K562 (cell line): Measurements from ENCODE around the gene LY6G6D. TPM values are rescaled to one million over a fixed set of nuclear protein-coding genes. Genes with fewer than 3 reads are reported as not detected.

Experiments used
- GMEB1 ChIP-seq: fragments of 250-450 bp; sonication (Bioruptor Pico); IDR thresholded peaks from 2 replicates; pipeline ENCODE4 v1.4.0; 2020; ENCODE audit warnings: mild to moderate bottlenecking
- KAT8 ChIP-seq: fragments of 450-650 bp; IDR thresholded peaks from 2 replicates; pipeline ENCODE4 v1.6.1; 2016; ENCODE audit warnings: low read depth, mild to moderate bottlenecking
- MCM3 ChIP-seq: fragments of 450-650 bp; IDR thresholded peaks from 2 replicates; pipeline ENCODE4 v1.6.1; 2016
- PTTG1 ChIP-seq: fragments of 450-650 bp; IDR thresholded peaks from 2 replicates; pipeline ENCODE4 v1.6.1; 2016; ENCODE audit warnings: low read depth, mild to moderate bottlenecking, missing genetic modification characterization, missing compliant biosample characterization
- SRSF9 ChIP-seq: fragments of 200-400 bp; formaldehyde crosslinking; IDR thresholded peaks from 2 replicates; pipeline ENCODE4 v1.6.1; 2017; ENCODE audit warnings: low read depth, low read length, borderline replicate concordance
- TGIF2 ChIP-seq: sonication (generic); formaldehyde crosslinking; IDR thresholded peaks from 2 replicates; pipeline ENCODE4 v1.8.1; 2022; ENCODE audit warnings: mild to moderate bottlenecking, missing genetic modification reagents, moderate library complexity
- ZKSCAN1 ChIP-seq: fragments of 150-350 bp; IDR thresholded peaks from 2 replicates; pipeline ENCODE4 v1.6.1; 2016; ENCODE audit warnings: low read depth, low read length
- ZNF184 ChIP-seq: sonication (generic); formaldehyde crosslinking; IDR thresholded peaks from 2 replicates; pipeline ENCODE4 v1.5.0; 2020; ENCODE audit warnings: missing genetic modification reagents
- ZNF766 ChIP-seq: fragments of 200-800 bp; sonication (Bioruptor generic); conservative IDR thresholded peaks from 2 replicates; pipeline ENCODE4 v1.6.1; 2016; ENCODE audit warnings: missing genetic modification characterization, missing compliant biosample characterization
- polyA plus RNA-seq, 8 experiments: library from polyadenylated mRNA; depleted of rRNA in 4 of 8; stranded (reverse) in 5 of 8; unstranded in 3 of 8; fragments of >200 nt; fragmentation: Nextera tagmentation in 2 of 8; fragmentation: Illumina TruSeq in 1 of 8; extraction: Ambion mirVana in 2 of 8; extraction: Trizol in 1 of 8; gene quantifications; 2 replicates each; pipeline versions ENCODE4 v1.2.1 to v1.2.3, GENCODE V29; 2011 to 2014; ENCODE audit warnings: inconsistent platforms in 1 of 8, missing spikeins in 1 of 8
- total RNA-seq, 7 experiments: library from RNA; depleted of rRNA in 6 of 7; stranded (reverse); fragments of >200 nt in 6 of 7; fragmentation: Illumina TruSeq in 2 of 7; extraction: Trizol in 2 of 7; gene quantifications; 2 replicates each; pipeline versions ENCODE4 v1.2.1 to v1.2.3, GENCODE V29; 2011 to 2021; ENCODE audit warnings: low replicate concordance in 1 of 7
- TF ChIP-seq, protein P1 (sequence below), 2 experiments: IDR thresholded peaks; 2 replicates each; pipeline ENCODE4 v1.6.1; 2011; ENCODE audit warnings: borderline replicate concordance in 1 of 2, control low read depth in 1 of 2, low read depth in 1 of 2, low read length in 1 of 2, mild to moderate bottlenecking in 1 of 2, mixed read lengths in 1 of 2, moderate library complexity in 1 of 2; ENCODE audit not compliant: insufficient read depth in 1 of 2, insufficient read length in 1 of 2, poor library complexity in 1 of 2, severe bottlenecking in 1 of 2; ENCODE audit errors: extremely low read depth in 1 of 2
- TF ChIP-seq, protein P2 (sequence below): fragments of 250-450 bp; sonication (Bioruptor Pico); IDR thresholded peaks from 2 replicates; pipeline ENCODE4 v1.9.0; 2021; ENCODE audit warnings: mild to moderate bottlenecking, inconsistent platforms
- TF ChIP-seq, protein P3 (sequence below): sonication (generic); formaldehyde crosslinking; IDR thresholded peaks from 2 replicates; pipeline ENCODE4 v1.8.0; 2023; ENCODE audit warnings: mild to moderate bottlenecking, missing genetic modification reagents
- TF ChIP-seq, protein P4 (sequence below): sonication (generic); formaldehyde crosslinking; IDR thresholded peaks from 2 replicates; pipeline ENCODE4 v1.8.0; 2022; ENCODE audit warnings: mild to moderate bottlenecking, missing genetic modification reagents
- TF ChIP-seq, protein P5 (sequence below), 2 experiments: fragments of 200-800 bp in 1 of 2; sonication (Bioruptor generic) in 1 of 2; sonication (generic) in 1 of 2; formaldehyde crosslinking in 1 of 2; IDR thresholded peaks in 1 of 2; conservative IDR thresholded peaks in 1 of 2; 2 replicates each; pipeline versions ENCODE4 v1.5.0 to v1.6.1; 2016 to 2020; ENCODE audit warnings: missing compliant biosample characterization in 1 of 2, missing genetic modification characterization in 1 of 2, missing genetic modification reagents in 1 of 2

The LY6G6D gene
- total and polyA plus RNA-seq, 9 of the 15 experiments (the other 6 are each of a cell fraction or from before 2014, with no cell fraction given): 0.30 to 0.38 TPM; not detected in 7

DNA sequence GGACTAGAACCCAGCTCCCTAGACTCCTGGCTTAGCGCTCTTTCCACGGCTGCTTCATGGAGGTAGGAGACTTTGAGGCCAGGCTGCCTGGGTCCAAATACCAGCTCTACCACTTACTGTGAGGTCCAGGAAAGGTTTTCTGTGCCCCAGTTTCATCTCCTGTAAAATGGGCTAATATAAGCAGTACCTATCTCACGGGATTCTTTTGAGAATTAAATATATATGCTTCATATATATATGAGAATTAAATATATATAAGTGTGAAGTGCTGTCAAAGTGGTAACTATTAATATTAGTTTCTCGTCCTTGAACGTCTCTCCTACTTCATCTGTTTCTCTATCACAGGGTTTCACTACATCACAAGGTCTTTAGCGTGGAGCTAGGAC lies 24.1 kb upstream of the LY6G6D start (continued):
- TF ChIP-seq, protein P1, sequence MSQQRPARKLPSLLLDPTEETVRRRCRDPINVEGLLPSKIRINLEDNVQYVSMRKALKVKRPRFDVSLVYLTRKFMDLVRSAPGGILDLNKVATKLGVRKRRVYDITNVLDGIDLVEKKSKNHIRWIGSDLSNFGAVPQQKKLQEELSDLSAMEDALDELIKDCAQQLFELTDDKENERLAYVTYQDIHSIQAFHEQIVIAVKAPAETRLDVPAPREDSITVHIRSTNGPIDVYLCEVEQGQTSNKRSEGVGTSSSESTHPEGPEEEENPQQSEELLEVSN (IDR thresholded peaks at IDR 0.05; ENCODE audit: borderline replicate concordance in 1 of 2, extremely low read depth in 1 of 2, insufficient read depth in 1 of 2, insufficient read length in 1 of 2, low read depth in 1 of 2, low read length in 1 of 2, poor library complexity in 1 of 2, severe bottlenecking in 1 of 2): no peak
- TF ChIP-seq ZNF766 (CRISPR knock-in tag) (no peak; the same call in 1 of the 2 replicates), SRSF9 (no peak), ZNF184 (CRISPR knock-in tag) (no peak), GMEB1 (CRISPR knock-in tag) (no peak), TGIF2 (no peak), ZKSCAN1 (no peak), PTTG1 (0 out of 2 replicates have a peak, but pooled peaks have one; percentile 46), MCM3 (no peak), KAT8 (no peak; the same call in 1 of the 2 replicates)
- TF ChIP-seq, protein P2, sequence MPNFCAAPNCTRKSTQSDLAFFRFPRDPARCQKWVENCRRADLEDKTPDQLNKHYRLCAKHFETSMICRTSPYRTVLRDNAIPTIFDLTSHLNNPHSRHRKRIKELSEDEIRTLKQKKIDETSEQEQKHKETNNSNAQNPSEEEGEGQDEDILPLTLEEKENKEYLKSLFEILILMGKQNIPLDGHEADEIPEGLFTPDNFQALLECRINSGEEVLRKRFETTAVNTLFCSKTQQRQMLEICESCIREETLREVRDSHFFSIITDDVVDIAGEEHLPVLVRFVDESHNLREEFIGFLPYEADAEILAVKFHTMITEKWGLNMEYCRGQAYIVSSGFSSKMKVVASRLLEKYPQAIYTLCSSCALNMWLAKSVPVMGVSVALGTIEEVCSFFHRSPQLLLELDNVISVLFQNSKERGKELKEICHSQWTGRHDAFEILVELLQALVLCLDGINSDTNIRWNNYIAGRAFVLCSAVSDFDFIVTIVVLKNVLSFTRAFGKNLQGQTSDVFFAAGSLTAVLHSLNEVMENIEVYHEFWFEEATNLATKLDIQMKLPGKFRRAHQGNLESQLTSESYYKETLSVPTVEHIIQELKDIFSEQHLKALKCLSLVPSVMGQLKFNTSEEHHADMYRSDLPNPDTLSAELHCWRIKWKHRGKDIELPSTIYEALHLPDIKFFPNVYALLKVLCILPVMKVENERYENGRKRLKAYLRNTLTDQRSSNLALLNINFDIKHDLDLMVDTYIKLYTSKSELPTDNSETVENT (CRISPR knock-in tag): no peak
- TF ChIP-seq, protein P3, sequence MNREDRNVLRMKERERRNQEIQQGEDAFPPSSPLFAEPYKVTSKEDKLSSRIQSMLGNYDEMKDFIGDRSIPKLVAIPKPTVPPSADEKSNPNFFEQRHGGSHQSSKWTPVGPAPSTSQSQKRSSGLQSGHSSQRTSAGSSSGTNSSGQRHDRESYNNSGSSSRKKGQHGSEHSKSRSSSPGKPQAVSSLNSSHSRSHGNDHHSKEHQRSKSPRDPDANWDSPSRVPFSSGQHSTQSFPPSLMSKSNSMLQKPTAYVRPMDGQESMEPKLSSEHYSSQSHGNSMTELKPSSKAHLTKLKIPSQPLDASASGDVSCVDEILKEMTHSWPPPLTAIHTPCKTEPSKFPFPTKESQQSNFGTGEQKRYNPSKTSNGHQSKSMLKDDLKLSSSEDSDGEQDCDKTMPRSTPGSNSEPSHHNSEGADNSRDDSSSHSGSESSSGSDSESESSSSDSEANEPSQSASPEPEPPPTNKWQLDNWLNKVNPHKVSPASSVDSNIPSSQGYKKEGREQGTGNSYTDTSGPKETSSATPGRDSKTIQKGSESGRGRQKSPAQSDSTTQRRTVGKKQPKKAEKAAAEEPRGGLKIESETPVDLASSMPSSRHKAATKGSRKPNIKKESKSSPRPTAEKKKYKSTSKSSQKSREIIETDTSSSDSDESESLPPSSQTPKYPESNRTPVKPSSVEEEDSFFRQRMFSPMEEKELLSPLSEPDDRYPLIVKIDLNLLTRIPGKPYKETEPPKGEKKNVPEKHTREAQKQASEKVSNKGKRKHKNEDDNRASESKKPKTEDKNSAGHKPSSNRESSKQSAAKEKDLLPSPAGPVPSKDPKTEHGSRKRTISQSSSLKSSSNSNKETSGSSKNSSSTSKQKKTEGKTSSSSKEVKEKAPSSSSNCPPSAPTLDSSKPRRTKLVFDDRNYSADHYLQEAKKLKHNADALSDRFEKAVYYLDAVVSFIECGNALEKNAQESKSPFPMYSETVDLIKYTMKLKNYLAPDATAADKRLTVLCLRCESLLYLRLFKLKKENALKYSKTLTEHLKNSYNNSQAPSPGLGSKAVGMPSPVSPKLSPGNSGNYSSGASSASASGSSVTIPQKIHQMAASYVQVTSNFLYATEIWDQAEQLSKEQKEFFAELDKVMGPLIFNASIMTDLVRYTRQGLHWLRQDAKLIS (CRISPR knock-in tag): 0 out of 2 replicates have a peak, but pooled peaks have one; percentile 55
- TF ChIP-seq, protein P4, sequence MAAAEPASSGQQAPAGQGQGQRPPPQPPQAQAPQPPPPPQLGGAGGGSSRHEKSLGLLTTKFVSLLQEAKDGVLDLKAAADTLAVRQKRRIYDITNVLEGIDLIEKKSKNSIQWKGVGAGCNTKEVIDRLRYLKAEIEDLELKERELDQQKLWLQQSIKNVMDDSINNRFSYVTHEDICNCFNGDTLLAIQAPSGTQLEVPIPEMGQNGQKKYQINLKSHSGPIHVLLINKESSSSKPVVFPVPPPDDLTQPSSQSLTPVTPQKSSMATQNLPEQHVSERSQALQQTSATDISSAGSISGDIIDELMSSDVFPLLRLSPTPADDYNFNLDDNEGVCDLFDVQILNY (CRISPR knock-in tag): no peak
- TF ChIP-seq, protein P5, sequence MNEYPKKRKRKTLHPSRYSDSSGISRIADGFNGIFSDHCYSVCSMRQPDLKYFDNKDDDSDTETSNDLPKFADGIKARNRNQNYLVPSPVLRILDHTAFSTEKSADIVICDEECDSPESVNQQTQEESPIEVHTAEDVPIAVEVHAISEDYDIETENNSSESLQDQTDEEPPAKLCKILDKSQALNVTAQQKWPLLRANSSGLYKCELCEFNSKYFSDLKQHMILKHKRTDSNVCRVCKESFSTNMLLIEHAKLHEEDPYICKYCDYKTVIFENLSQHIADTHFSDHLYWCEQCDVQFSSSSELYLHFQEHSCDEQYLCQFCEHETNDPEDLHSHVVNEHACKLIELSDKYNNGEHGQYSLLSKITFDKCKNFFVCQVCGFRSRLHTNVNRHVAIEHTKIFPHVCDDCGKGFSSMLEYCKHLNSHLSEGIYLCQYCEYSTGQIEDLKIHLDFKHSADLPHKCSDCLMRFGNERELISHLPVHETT (CRISPR knock-in tag; conservative IDR thresholded peaks at IDR 0.05 in 1 of 2, IDR thresholded peaks at IDR 0.05 in 1 of 2): 0 out of 4 replicates have a peak, but pooled peaks of 1 of the 2 experiments have one; percentile 0
